ENCODE results near the gene TANK. TPM values are rescaled to one million over a fixed set of nuclear protein-coding genes. Genes with fewer than 3 reads are reported as not detected.

The TANK gene
- total and polyA plus RNA-seq, 2 of the 13 experiments (the other 11 are each of a cell fraction or from before 2014, with no cell fraction given), result 66.9 to 96.1 TPM

- POLR2A ChIA-PET, result no interaction called here
- H2AFZ ChIP-seq (ENCODE audit: low read length), result peak overlapping the region; percentile 58
These were observed 36.6 kb upstream of the TANK start for GRCh38 chr2:161123531-161124030.

More at GRCh38 chr2:161123531-161124030, 36.6 kb upstream of the TANK start:
- H3K4me2 ChIP-seq (ENCODE audit: low read depth, low read length), result peak overlapping the region; percentile 30; the same call in 1 of the 2 replicates
- no peak overlapping the region for H3K9ac ChIP-seq (ENCODE audit: insufficient read depth, low read depth, low read length)
- no peaks in the 10 kb centered on the region for H4K20me1 ChIP-seq (ENCODE audit: insufficient read depth, low read length)
- H3K27ac ChIP-seq (ENCODE audit: extremely low read length, insufficient read depth, low read length), result peak overlapping the region; percentile 49
- DNase-seq (ENCODE audit: low spot score), result no peak
- WGBS (ENCODE audit: low lambda C conversion rate), result 93% methylated on average over 2 of the region's 2 CpGs
- BruUV-seq (replicated peaks), result no TSS peak
- no peaks in the 10 kb centered on the region for H3K36me3 ChIP-seq (replicated peaks in 1 of 2; ENCODE audit: control insufficient read depth in 1 of 2, insufficient read depth in 2 of 2, low read length in 2 of 2)
- H3K4me3 ChIP-seq (replicated peaks in 1 of 3; ENCODE audit: insufficient read depth in 1 of 3, low read depth in 2 of 3, low read length in 3 of 3), result no peak overlapping the region
- TF ChIP-seq FOXJ3 (CRISPR knock-in tag; IDR thresholded peaks at IDR 0.05; ENCODE audit: borderline replicate concordance) (peak; percentile 45; the same call in 1 of the 2 replicates), GABPB1 (CRISPR knock-in tag; IDR thresholded peaks at IDR 0.05) (0 out of 2 replicates have a peak, but pooled peaks have one; percentile 5), EP300 (IDR thresholded peaks at IDR 0.05; ENCODE audit: low read depth in 2 of 2, low read length in 2 of 2) (no peak), EP300 (CRISPR knock-in tag; IDR thresholded peaks at IDR 0.05; ENCODE audit: borderline replicate concordance) (peak; percentile 37; the same call in 1 of the 2 replicates), ZNF75D (CRISPR knock-in tag; IDR thresholded peaks at IDR 0.05; ENCODE audit: borderline replicate concordance) (no peak), SNRNP70 (IDR thresholded peaks at IDR 0.05; ENCODE audit: low read depth, low read length) (no peak), MIXL1 (CRISPR knock-in tag; IDR thresholded peaks at IDR 0.05) (0 out of 2 replicates have a peak, but pooled peaks have one; percentile 5), PAXIP1 (CRISPR knock-in tag; conservative IDR thresholded peaks at IDR 0.05) (0 out of 2 replicates have a peak, but pooled peaks have one; percentile 22), SUZ12 (IDR thresholded peaks at IDR 0.05; ENCODE audit: low read depth, low read length) (no peak), ZNF777 (CRISPR knock-in tag; IDR thresholded peaks at IDR 0.05) (no peak), ZNF552 (CRISPR knock-in tag; IDR thresholded peaks at IDR 0.05; ENCODE audit: borderline replicate concordance) (no peak)
- TF ChIP-seq, protein P1, sequence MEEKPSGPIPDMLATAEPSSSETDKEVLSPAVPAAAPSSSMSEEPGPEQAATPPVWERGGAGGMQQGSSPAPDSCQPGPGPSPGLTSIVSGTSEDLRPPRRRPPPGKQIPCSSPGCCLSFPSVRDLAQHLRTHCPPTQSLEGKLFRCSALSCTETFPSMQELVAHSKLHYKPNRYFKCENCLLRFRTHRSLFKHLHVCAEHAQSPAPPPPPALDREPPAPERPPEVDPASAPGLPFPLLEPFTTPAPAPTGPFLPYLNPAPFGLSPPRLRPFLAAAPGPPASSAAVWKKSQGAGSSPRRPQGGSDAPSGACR (CRISPR knock-in tag; IDR thresholded peaks at IDR 0.05), result no peak
- TF ChIP-seq, protein P2, sequence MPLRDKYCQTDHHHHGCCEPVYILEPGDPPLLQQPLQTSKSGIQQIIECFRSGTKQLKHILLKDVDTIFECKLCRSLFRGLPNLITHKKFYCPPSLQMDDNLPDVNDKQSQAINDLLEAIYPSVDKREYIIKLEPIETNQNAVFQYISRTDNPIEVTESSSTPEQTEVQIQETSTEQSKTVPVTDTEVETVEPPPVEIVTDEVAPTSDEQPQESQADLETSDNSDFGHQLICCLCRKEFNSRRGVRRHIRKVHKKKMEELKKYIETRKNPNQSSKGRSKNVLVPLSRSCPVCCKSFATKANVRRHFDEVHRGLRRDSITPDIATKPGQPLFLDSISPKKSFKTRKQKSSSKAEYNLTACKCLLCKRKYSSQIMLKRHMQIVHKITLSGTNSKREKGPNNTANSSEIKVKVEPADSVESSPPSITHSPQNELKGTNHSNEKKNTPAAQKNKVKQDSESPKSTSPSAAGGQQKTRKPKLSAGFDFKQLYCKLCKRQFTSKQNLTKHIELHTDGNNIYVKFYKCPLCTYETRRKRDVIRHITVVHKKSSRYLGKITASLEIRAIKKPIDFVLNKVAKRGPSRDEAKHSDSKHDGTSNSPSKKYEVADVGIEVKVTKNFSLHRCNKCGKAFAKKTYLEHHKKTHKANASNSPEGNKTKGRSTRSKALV (CRISPR knock-in tag; IDR thresholded peaks at IDR 0.05), result 0 out of 2 replicates have a peak, but pooled peaks have one; percentile 44
- in situ Hi-C loops (cut with HindIII; ENCODE audit: extremely low pct_ligation_motif_present, low pct_unique_long_range_greater_than_20kb) (no loop called here), intact Hi-C loops (cut with micrococcal nuclease; ENCODE audit: unreplicated experiment) (loop anchor here (1.0 kb wide), 1 partner anchor 12 kb away; no protein-coding TSS in a partner anchor)
- no peaks in the 10 kb centered on the region for H3K9me3 ChIP-seq (ENCODE audit: low read length)
- no peaks in the 10 kb centered on the region for H3K79me2 ChIP-seq (ENCODE audit: insufficient read depth, low read length)
- peaks cover 54% of the 10 kb centered on the region for H3K4me1 ChIP-seq (ENCODE audit: insufficient read depth, low read length)
- CTCF ChIA-PET (ENCODE audit: low intra/inter-chr PET ratio, low total read pairs), result no interaction called here
- peak; percentile 34 for ATAC-seq
- FAIRE-seq, result no peak
- no peaks in the 10 kb centered on the region for H3K27me3 ChIP-seq (ENCODE audit: control insufficient read depth in 1 of 2, insufficient read depth in 2 of 2, low read length in 2 of 2)

All from HepG2 (cell line).